BE2C (cell line): ENCODE results near the gene B3GALT6.

Source experiments
- DNase-seq: peaks from one replicate; pipeline ENCODE4 v3.0.0-alpha.2; 2020
- H3K27me3 ChIP-seq: fragments of 250-450 bp; sonication (Bioruptor Pico); 2 replicates; pipeline ENCODE4 v1.5.1; 2020; ENCODE audit warnings: mild to moderate bottlenecking
- H3K36me3 ChIP-seq: fragments of 250-450 bp; sonication (Bioruptor Pico); 2 replicates; pipeline ENCODE4 v1.5.1; 2020; ENCODE audit warnings: mild to moderate bottlenecking
- H3K4me1 ChIP-seq: fragments of 250-450 bp; sonication (Bioruptor Pico); 2 replicates; pipeline ENCODE4 v1.5.1; 2020
- H3K4me3 ChIP-seq: 2 replicates; pipeline ENCODE4 v1.5.1; 2011; ENCODE audit warnings: low read depth, low read length
- H3K9me3 ChIP-seq: fragments of 250-450 bp; sonication (Bioruptor Pico); 2 replicates; pipeline ENCODE4 v1.5.1; 2020
- TF ChIP-seq, protein P1 (sequence below): IDR thresholded peaks from 2 replicates; pipeline ENCODE4 v1.5.1; 2012; ENCODE audit warnings: mild to moderate bottlenecking, low read depth, low read length

Gene B3GALT6

GRCh38 chr1:1220197-1220596 is 11.8 kb upstream of the B3GALT6 start:
- peaks cover 60% of the 10 kb centered on the region for H3K36me3 ChIP-seq
- DNase-seq, result no peak

DNA sequence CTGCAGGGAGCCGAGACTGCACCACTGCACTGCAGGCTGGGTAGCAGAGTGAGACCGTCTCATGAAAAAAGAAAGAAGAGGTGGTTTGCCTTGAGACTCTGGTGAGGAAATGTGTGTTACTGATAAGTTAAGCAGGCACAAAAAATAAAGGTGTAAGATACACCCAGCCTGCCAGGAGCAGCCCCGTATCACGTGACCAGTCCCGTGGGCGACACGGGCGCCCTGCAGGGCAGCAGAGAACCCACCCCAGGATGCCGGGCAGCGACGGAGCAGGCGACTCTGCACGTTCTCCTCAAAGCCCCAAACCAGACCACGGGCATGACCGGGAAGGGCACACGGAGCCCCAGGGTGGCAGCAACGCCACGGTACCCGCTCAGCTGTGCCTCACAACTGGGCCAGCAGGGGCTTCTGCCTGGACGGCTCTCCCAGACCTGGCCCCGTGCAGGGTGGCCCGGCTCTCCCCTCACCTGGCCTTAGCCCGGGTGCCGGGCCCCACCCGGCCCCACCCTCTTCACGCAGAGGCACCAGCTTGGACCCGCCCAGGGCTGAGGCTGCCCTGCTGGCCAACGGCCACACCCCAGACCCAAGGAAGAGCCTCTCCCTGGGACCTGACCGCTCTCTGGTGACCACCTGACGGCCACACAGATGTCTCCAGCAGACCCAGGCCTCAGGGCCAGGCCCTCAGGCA is 10.0 kb upstream of the B3GALT6 start:
- no peaks in the 10 kb centered on the region for H3K27me3 ChIP-seq
- H3K4me3 ChIP-seq, result no peak overlapping the region
- TF ChIP-seq, protein P1, sequence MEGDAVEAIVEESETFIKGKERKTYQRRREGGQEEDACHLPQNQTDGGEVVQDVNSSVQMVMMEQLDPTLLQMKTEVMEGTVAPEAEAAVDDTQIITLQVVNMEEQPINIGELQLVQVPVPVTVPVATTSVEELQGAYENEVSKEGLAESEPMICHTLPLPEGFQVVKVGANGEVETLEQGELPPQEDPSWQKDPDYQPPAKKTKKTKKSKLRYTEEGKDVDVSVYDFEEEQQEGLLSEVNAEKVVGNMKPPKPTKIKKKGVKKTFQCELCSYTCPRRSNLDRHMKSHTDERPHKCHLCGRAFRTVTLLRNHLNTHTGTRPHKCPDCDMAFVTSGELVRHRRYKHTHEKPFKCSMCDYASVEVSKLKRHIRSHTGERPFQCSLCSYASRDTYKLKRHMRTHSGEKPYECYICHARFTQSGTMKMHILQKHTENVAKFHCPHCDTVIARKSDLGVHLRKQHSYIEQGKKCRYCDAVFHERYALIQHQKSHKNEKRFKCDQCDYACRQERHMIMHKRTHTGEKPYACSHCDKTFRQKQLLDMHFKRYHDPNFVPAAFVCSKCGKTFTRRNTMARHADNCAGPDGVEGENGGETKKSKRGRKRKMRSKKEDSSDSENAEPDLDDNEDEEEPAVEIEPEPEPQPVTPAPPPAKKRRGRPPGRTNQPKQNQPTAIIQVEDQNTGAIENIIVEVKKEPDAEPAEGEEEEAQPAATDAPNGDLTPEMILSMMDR, result no peak
- no peaks in the 10 kb centered on the region for H3K4me1 ChIP-seq
- H3K9me3 ChIP-seq, result no peaks in the 10 kb centered on the region
- H3K36me3 ChIP-seq, result peaks cover 67% of the 10 kb centered on the region
- DNase-seq, result no peak

More at GRCh38 chr1:1220197-1220596, 11.8 kb upstream of the B3GALT6 start:
- TF ChIP-seq, protein P1, result no peak
- Histone ChIP-seq H3K27me3 (no peaks in the 10 kb centered on the region), H3K9me3 (no peaks in the 10 kb centered on the region), H3K4me1 (no peaks in the 10 kb centered on the region), H3K4me3 (no peak overlapping the region)

- Histone ChIP-seq H3K4me1 (no peaks in the 10 kb centered on the region), H3K27me3 (no peaks in the 10 kb centered on the region), H3K4me3 (no peak overlapping the region), H3K36me3 (peaks cover 68% of the 10 kb centered on the region), H3K9me3 (no peaks in the 10 kb centered on the region)
- TF ChIP-seq, protein P1, result no peak
- no peak for DNase-seq
Measured at GRCh38 chr1:1222575-1223225, 9.3 kb upstream of the B3GALT6 start.

- Histone ChIP-seq H3K4me1 (no peaks in the 10 kb centered on the region), H3K9me3 (no peaks in the 10 kb centered on the region), H3K36me3 (peaks cover 68% of the 10 kb centered on the region), H3K27me3 (no peaks in the 10 kb centered on the region), H3K4me3 (no peak overlapping the region)
- TF ChIP-seq, protein P1, result no peak
- DNase-seq, result no peak
Measured at GRCh38 chr1:1223321-1223720, 8.7 kb upstream of the B3GALT6 start.

- TF ChIP-seq, protein P1, result no peak
- no peaks in the 10 kb centered on the region for H3K4me1 ChIP-seq
- no peaks in the 10 kb centered on the region for H3K9me3 ChIP-seq
- H3K27me3 ChIP-seq, result no peaks in the 10 kb centered on the region
- H3K36me3 ChIP-seq, result peaks cover 68% of the 10 kb centered on the region
- no peak for DNase-seq
- no peak overlapping the region for H3K4me3 ChIP-seq
Measured at GRCh38 chr1:1223891-1224290, 8.1 kb upstream of the B3GALT6 start.

DNA sequence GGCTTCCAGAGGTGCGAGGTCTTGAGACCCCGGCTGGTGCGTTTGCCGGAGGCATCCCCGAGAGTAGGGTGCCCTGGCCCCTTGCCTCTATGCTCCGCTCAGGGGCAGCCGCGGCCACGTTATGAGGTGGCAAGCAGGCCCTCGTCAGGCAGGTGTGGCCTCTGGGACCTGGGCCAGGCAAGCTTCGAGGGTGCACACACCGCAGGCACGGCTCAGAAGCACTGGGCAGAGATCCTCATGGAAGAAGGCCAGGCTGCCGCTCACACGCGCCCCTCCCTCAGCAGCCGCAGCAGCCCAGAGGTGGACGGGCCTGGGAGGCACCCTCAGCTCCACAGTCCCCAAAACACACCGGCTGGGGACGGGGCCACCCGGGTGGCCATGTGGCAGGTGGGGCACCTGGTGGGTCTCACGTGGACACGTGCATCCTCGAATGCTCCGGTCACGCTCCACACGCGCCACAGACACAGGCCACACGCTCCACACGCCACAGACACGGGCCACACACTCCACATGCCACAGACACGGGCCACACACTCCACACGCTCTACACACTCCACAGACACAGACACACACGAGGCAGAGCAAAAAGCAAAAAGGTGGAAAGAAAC is 6.7 kb upstream of the B3GALT6 start:
- Histone ChIP-seq H3K9me3 (no peaks in the 10 kb centered on the region), H3K4me1 (no peaks in the 10 kb centered on the region), H3K36me3 (peaks cover 72% of the 10 kb centered on the region), H3K27me3 (no peaks in the 10 kb centered on the region), H3K4me3 (no peak overlapping the region)
- TF ChIP-seq, protein P1, result no peak
- DNase-seq, result no peak
